GM12878 (cell line): ENCODE data around the gene ADAMTSL2. TPM values are rescaled to one million over a fixed set of nuclear protein-coding genes. Genes with fewer than 3 reads are reported as not detected.

ENCODE experiments used
- ATAC-seq: fragments of 200-7000 bp; cut with Tn5 transposase; 3 replicates; pipeline ENCODE4 v1.9.1; 2020; ENCODE audit warnings: mild to moderate bottlenecking, moderate library complexity
- BruUV-seq: library from RNA; stranded (reverse); fragments of 400-500 nt; replicated peaks from 2 replicates; lab custom pipeline; 2021; lab: Mats Ljungman, UMichigan
- CTCF ChIA-PET: fragments of 300-600 bp; sonication (Branson Sonifier 250); formaldehyde crosslinking; extraction: SDS; loops from one replicate; lab custom pipeline; 2021; ENCODE audit warnings: inconsistent platforms; lab: Yijun Ruan, JAX
- POLR2A ChIA-PET: fragments of 350-600 bp; formaldehyde crosslinking; extraction: SDS; loops from one replicate; lab custom pipeline; 2021; ENCODE audit warnings: inconsistent platforms; lab: Charles Lee
- RAD21 ChIA-PET: fragments of 300-600 bp; sonication (Branson Sonifier 250); formaldehyde crosslinking; loops from one replicate; lab custom pipeline; 2023; ENCODE audit warnings: antibody characterized with exemption; ENCODE audit not compliant: unreplicated experiment; lab: Charles Lee
- SMC1A ChIA-PET: fragments of 300-600 bp; sonication (Branson Sonifier 250); formaldehyde crosslinking; loops from one replicate; lab custom pipeline; 2023; ENCODE audit not compliant: unreplicated experiment, uncharacterized antibody; lab: Charles Lee
- DNase-seq: peaks from one replicate; pipeline ENCODE4 v3.0.0-alpha.2; 2011; ENCODE audit warnings: low read depth, low spot score
- FAIRE-seq: peaks from 3 replicates; lab custom pipeline; 2011; peaks lifted over from hg19 to GRCh38; lab: Jason Lieb, UNC
- H2AFZ ChIP-seq: 2 replicates; pipeline ENCODE4 v1.6.0; 2011; ENCODE audit warnings: low read depth, low read length, control low read depth; ENCODE audit not compliant: control insufficient read depth
- H3K27ac ChIP-seq: 2 replicates; pipeline ENCODE4 v1.5.1; 2011; ENCODE audit warnings: control low read depth; ENCODE audit not compliant: control insufficient read depth, insufficient read depth
- H3K27me3 ChIP-seq, 2 experiments: replicated peaks in 1 of 2; 2 replicates each; pipeline versions ENCODE4 v1.6.0 to v1.6.1; 2011; ENCODE audit warnings: low read length in 1 of 2; ENCODE audit not compliant: control insufficient read depth in 2 of 2, insufficient read depth in 2 of 2
- H3K36me3 ChIP-seq, 2 experiments: 2 replicates each; pipeline ENCODE4 v1.5.1; 2011; ENCODE audit warnings: low read length in 1 of 2; ENCODE audit not compliant: control insufficient read depth in 2 of 2, insufficient read depth in 2 of 2
- H3K4me1 ChIP-seq: 2 replicates; pipeline ENCODE4 v1.6.1; 2011; ENCODE audit warnings: mild to moderate bottlenecking, low read length, moderate library complexity, mixed read lengths; ENCODE audit not compliant: control insufficient read depth, insufficient read depth
- H3K4me2 ChIP-seq: 2 replicates; pipeline ENCODE4 v1.6.0; 2011; ENCODE audit warnings: control low read depth; ENCODE audit not compliant: control insufficient read depth, insufficient read depth
- H3K4me3 ChIP-seq: fragments of 200-600 bp; sonication (generic); 2 replicates; pipeline ENCODE4 v1.5.1; 2016
- H3K79me2 ChIP-seq: 2 replicates; pipeline ENCODE4 v1.6.0; 2011; ENCODE audit warnings: low read length; ENCODE audit not compliant: control insufficient read depth, insufficient read depth
- H3K9ac ChIP-seq: 2 replicates; pipeline ENCODE4 v1.8.0; 2011; ENCODE audit warnings: low read length, control low read depth, mixed read lengths; ENCODE audit not compliant: control insufficient read depth, insufficient read depth
- H3K9me3 ChIP-seq: replicated peaks from 3 replicates; pipeline ENCODE4 v1.5.1; 2011; ENCODE audit warnings: mild to moderate bottlenecking, low read length; ENCODE audit not compliant: control insufficient read depth, insufficient read depth
- H4K20me1 ChIP-seq: 2 replicates; pipeline ENCODE4 v1.6.0; 2011; ENCODE audit not compliant: control insufficient read depth, insufficient read depth
- BCL11A ChIP-seq: IDR thresholded peaks from 2 replicates; pipeline ENCODE4 v1.6.1; 2011; ENCODE audit warnings: low read depth, low read length
- FOS ChIP-seq: IDR thresholded peaks from 3 replicates; pipeline ENCODE4 v1.6.1; 2011; ENCODE audit warnings: borderline replicate concordance; ENCODE audit not compliant: insufficient read length; ENCODE audit errors: extremely low read depth
- IRF4 ChIP-seq: IDR thresholded peaks from 2 replicates; pipeline ENCODE4 v1.6.1; 2011; ENCODE audit warnings: low read depth, low read length
- JUND ChIP-seq: IDR thresholded peaks from 2 replicates; pipeline ENCODE4 v1.6.1; 2012; ENCODE audit warnings: low read depth, mild to moderate bottlenecking, low read length, improper control_type of control experiment, moderate library complexity
- RAD51 ChIP-seq: fragments of 450-650 bp; IDR thresholded peaks from 2 replicates; pipeline ENCODE4 v1.6.1; 2016; ENCODE audit warnings: moderate library complexity, mild to moderate bottlenecking, inconsistent platforms
- TARDBP ChIP-seq: IDR thresholded peaks from 2 replicates; pipeline ENCODE4 v1.6.1; 2016; ENCODE audit warnings: borderline replicate concordance
- TBL1XR1 ChIP-seq: IDR thresholded peaks from 2 replicates; pipeline ENCODE4 v1.6.1; 2012; ENCODE audit warnings: low read depth, low read length, improper control_type of control experiment
- ZNF274 ChIP-seq: IDR thresholded peaks from one replicate; pipeline ENCODE4 v1.8.0; 2011; ENCODE audit not compliant: insufficient read length, insufficient read depth
- ZNF384 ChIP-seq: IDR thresholded peaks from 2 replicates; pipeline ENCODE4 v1.6.1; 2012; ENCODE audit warnings: low read depth, mild to moderate bottlenecking, low read length, improper control_type of control experiment, borderline replicate concordance
- WGBS: methylation state at CpG from one replicate; pipeline ENCODE4 v1.1.6; 2016; ENCODE audit warnings: low lambda C conversion rate; ENCODE audit not compliant: insufficient replicate concordance, insufficient coverage; ENCODE audit errors: missing lambda C conversion rate; 5-methylcytosine and 5-hydroxymethylcytosine counted together
- in situ Hi-C: fragments of 300-500 bp; cut with MboI; formaldehyde crosslinking; loops from 9 replicates; pipeline ENCODE4 v1.14.3; 2018; ENCODE audit warnings: mixed read lengths
- intact Hi-C: fragments of 100-400 bp; cut with micrococcal nuclease; formaldehyde crosslinking; loops from one replicate; pipeline ENCODE4 v1.14.2; 2022; ENCODE audit not compliant: unreplicated experiment
- polyA plus RNA-seq, 11 experiments: library from polyadenylated mRNA; depleted of rRNA in 4 of 11; unstranded in 6 of 11; stranded (reverse) in 5 of 11; fragments of >200 nt; fragmentation: Nextera tagmentation in 4 of 11; fragmentation: Illumina TruSeq in 1 of 11; extraction: Ambion mirVana in 4 of 11; extraction: Trizol in 1 of 11; gene quantifications; 1 replicate in 1 of 11; 2 replicates in 10 of 11; pipeline versions ENCODE4 v1.2.1 to v1.2.3, GENCODE V29; 2011 to 2016; ENCODE audit warnings: inconsistent platforms in 2 of 11, missing spikeins in 2 of 11, low read depth in 1 of 11
- total RNA-seq, 4 experiments: library from RNA; depleted of rRNA in 3 of 4; stranded (reverse); fragments of >200 nt in 3 of 4; fragmentation: Illumina TruSeq in 1 of 4; extraction: Trizol in 1 of 4; gene quantifications; 2 replicates each; pipeline versions ENCODE4 v1.2.1 to v1.2.3, GENCODE V29; 2013 to 2021

ADAMTSL2 gene
- total and polyA plus RNA-seq, 10 of the 15 experiments (the other 5 are each of a cell fraction or from before 2014, with no cell fraction given): 0.07 TPM; not detected in 9

- ChIA-PET RAD21 (no interaction called here), SMC1A (no interaction called here), POLR2A (no interaction called here), CTCF (interaction anchor here (1.3 kb wide), 1 partner anchor 18 kb away, joined by 3 read pairs; no protein-coding TSS in a partner anchor)
- no peak overlapping the region for H3K4me3 ChIP-seq
- peaks cover 0 to 9% of the 10 kb centered on the region in 2 experiments; a peak in 3 of 4 replicates for H3K27me3 ChIP-seq
- H3K9me3 ChIP-seq: no peaks in the 10 kb centered on the region
- no peaks in the 10 kb centered on the region for H3K36me3 ChIP-seq
- intact Hi-C loops: no loop called here
- FAIRE-seq: no peak
- BruUV-seq: no TSS peak
- TF ChIP-seq TBL1XR1 (no peak), ZNF274 (no peak), JUND (no peak), FOS (no peak)
- no peak overlapping the region for H2AFZ ChIP-seq
- WGBS: 11% methylated on average over 8 of the region's 8 CpGs
- no peak for DNase-seq
- H3K9ac ChIP-seq: no peak overlapping the region
- no peaks in the 10 kb centered on the region for H3K4me1 ChIP-seq
- in situ Hi-C loops: no loop called here
- no peak overlapping the region for H3K4me2 ChIP-seq
- H4K20me1 ChIP-seq: no peaks in the 10 kb centered on the region
- H3K27ac ChIP-seq: no peak overlapping the region
- ATAC-seq: no peak
- no peaks in the 10 kb centered on the region for H3K79me2 ChIP-seq
Observed at GRCh38 chr9:133606708-133607025, 72.2 kb downstream of the ADAMTSL2 start.

DNA sequence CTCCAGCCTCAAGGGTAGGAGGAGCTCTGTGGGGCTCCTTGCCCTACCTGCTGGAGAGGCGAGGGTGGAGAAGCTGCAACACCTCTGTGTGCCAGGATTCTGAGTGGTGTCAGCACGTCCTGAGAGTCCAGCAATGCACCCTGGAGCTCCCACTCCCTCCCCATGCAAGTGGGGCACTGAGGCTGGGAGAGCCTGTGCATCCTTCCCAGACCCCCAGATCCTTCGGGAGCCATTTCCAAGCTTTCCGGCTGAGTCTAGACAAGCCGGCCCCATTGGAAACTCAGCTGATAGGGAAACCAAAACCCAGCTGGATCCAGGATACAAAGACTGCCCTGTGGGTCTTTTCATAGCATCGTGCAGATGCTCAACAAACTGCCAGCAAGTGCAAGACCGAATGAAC lies 72.9 kb downstream of the ADAMTSL2 start:
- Histone ChIP-seq H2AFZ (no peak overlapping the region), H3K4me1 (no peaks in the 10 kb centered on the region), H3K27ac (no peak overlapping the region), H3K9me3 (no peaks in the 10 kb centered on the region), H3K4me3 (no peak overlapping the region), H3K79me2 (no peaks in the 10 kb centered on the region), H3K27me3 (peaks cover 0 to 9% of the 10 kb centered on the region in 2 experiments; a peak in 3 of 4 replicates), H3K36me3 (no peaks in the 10 kb centered on the region), H4K20me1 (no peaks in the 10 kb centered on the region), H3K9ac (no peak overlapping the region), H3K4me2 (no peak overlapping the region)
- ChIA-PET POLR2A (no interaction called here), SMC1A (no interaction called here), RAD21 (no interaction called here), CTCF (interaction anchor here (1.3 kb wide), 1 partner anchor 19 kb away, joined by 3 read pairs; no protein-coding TSS in a partner anchor)
- intact Hi-C loops: no loop called here
- no TSS peak for BruUV-seq
- no peak for TF ChIP-seq ZNF274
- TF ChIP-seq BCL11A: no peak
- TF ChIP-seq TARDBP: no peak
- TF ChIP-seq ZNF384: no peak
- TF ChIP-seq IRF4: no peak
- no peak for TF ChIP-seq RAD51
- DNase-seq: no peak
- WGBS: 4% methylated on average over 7 of the region's 7 CpGs
- in situ Hi-C loops: no loop called here
- ATAC-seq: no peak
- FAIRE-seq: no peak
